ENCODE data around the gene STIMATE. TPM values are rescaled to one million over a fixed set of nuclear protein-coding genes. Genes with fewer than 3 reads are reported as not detected.
A peak's percentile ranks its signal among the peaks of the same experiment; 100 is the strongest.

The STIMATE gene
- polyA plus RNA-seq, 1 donor, result 5.9 TPM

DNA sequence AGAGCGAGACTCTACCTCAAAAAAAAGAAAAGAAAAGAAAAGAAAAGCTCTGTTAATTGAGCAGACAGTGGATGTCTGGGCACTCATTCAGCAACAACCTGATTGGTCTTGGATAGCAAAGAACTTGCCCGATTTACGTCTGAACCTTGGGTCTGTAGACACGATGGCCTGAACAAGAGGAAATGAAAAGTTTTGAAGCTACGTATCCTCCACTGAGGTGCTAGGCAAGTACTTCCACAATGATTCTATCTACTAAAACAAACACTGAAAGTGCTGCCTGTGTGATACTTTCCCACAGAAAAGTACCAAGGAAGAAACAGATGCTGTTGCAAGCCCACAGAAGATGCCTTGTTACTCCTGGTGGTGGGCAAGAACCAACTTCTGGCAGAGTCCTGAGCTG, 40.7 kb downstream of the STIMATE start:
- DNase-seq, result no peak
- WGBS (ENCODE audit: insufficient coverage, low lambda C conversion rate), result 100% methylated on average over 1 of the region's 5 CpGs
- no peaks in the 10 kb centered on the region for H3K27me3 ChIP-seq (ENCODE audit: control insufficient read depth, insufficient read depth, low read length)
- no peak overlapping the region for H3K27ac ChIP-seq (ENCODE audit: low read length)
- H3K36me3 ChIP-seq (ENCODE audit: control insufficient read depth, insufficient read depth, low read length), result peaks cover 7% of the 10 kb centered on the region
- H3K9me3 ChIP-seq (ENCODE audit: control insufficient read depth, low read depth, low read length), result no peaks in the 10 kb centered on the region
- H3K4me1 ChIP-seq (ENCODE audit: control insufficient read depth, insufficient read depth, low read length), result no peaks in the 10 kb centered on the region
- no peak overlapping the region for H3K4me3 ChIP-seq (ENCODE audit: low read length)

DNA sequence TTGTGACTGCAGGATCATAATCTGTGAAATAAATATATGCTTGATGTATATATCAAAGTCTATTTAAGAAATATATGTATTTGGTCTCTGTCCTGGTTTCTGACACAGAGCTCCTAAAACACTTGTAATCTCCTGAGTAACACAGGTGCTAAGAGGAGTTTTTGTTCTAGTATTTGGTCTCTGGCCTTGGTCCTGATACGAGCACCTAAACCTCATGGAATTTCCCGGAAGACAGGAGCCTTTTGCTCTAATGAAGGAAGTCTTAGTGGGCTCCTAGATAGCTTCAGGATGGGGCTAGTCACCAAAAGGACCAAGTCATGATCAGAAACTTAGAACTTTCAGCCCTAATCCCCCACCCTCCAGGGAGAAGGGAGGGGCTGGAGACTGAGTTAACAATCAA, 43.3 kb downstream of the STIMATE start:
- DNase-seq, result no peak
- H3K36me3 ChIP-seq (ENCODE audit: control insufficient read depth, insufficient read depth, low read length), result peaks cover 18% of the 10 kb centered on the region
- H3K27ac ChIP-seq (ENCODE audit: low read length), result no peak overlapping the region
- no peaks in the 10 kb centered on the region for H3K27me3 ChIP-seq (ENCODE audit: control insufficient read depth, insufficient read depth, low read length)
- H3K9me3 ChIP-seq (ENCODE audit: control insufficient read depth, low read depth, low read length), result no peaks in the 10 kb centered on the region
- WGBS (ENCODE audit: insufficient coverage, low lambda C conversion rate), result no CpG with 5 or more reads among the region's 2 CpGs
- H3K4me3 ChIP-seq (ENCODE audit: low read length), result no peak overlapping the region
- H3K4me1 ChIP-seq (ENCODE audit: control insufficient read depth, insufficient read depth, low read length), result no peaks in the 10 kb centered on the region

DNA sequence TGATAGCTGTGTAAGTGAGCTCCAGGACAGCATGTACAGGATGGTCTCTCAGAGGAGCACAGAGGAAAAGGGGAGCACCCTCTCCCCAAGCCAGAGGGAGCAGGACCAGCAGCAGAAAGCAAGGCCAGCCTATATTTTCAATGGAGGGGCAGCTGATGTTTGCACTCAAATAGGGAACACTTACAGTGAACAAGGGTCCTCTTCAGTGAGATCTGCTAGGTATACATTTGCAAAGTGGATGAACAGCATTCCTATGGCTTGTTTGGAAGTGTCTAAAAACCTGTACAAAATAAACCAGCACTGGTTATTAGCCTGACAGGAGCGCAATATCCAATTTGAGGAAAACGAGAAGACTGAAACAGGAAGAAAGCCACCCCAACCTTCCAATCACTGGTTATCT, 44.9 kb downstream of the STIMATE start:
- Histone ChIP-seq H3K36me3 (ENCODE audit: control insufficient read depth, insufficient read depth, low read length) (peaks cover 31% of the 10 kb centered on the region), H3K27me3 (ENCODE audit: control insufficient read depth, insufficient read depth, low read length) (no peaks in the 10 kb centered on the region), H3K9me3 (ENCODE audit: control insufficient read depth, low read depth, low read length) (no peaks in the 10 kb centered on the region), H3K4me3 (ENCODE audit: low read length) (no peak overlapping the region), H3K27ac (ENCODE audit: low read length) (no peak overlapping the region), H3K4me1 (ENCODE audit: control insufficient read depth, insufficient read depth, low read length) (no peaks in the 10 kb centered on the region)
- DNase-seq, result no peak
- no CpG with 5 or more reads among the region's 2 CpGs for WGBS (ENCODE audit: insufficient coverage, low lambda C conversion rate)

DNA sequence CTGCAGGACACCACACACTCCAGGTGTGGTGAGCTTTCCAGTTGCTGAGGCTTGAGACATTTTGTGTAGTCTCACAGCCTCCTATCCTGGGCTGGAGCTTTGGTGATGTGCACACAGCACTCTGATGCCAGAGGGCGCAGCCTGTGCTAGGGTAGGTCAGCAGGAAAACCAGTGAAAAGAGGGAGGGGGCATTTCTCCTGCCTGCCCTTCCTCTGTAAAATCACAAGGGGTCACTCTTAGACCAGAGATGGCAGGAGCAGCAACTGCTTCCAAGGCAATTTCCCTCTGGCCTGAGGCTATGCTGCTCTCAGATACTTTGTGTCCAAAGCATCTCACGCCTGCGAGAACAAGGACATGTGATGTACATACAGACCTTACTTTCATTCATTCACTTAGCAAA, 46.0 kb downstream of the STIMATE start:
- Histone ChIP-seq H3K27me3 (ENCODE audit: control insufficient read depth, insufficient read depth, low read length) (no peaks in the 10 kb centered on the region), H3K4me3 (ENCODE audit: low read length) (no peak overlapping the region), H3K27ac (ENCODE audit: low read length) (no peak overlapping the region), H3K4me1 (ENCODE audit: control insufficient read depth, insufficient read depth, low read length) (no peaks in the 10 kb centered on the region), H3K36me3 (ENCODE audit: control insufficient read depth, insufficient read depth, low read length) (peaks cover 35% of the 10 kb centered on the region), H3K9me3 (ENCODE audit: control insufficient read depth, low read depth, low read length) (no peaks in the 10 kb centered on the region)
- DNase-seq, result peak in 1 of 2 donors; percentile 42
- no CpG with 5 or more reads among the region's 3 CpGs for WGBS (ENCODE audit: insufficient coverage, low lambda C conversion rate)

DNA sequence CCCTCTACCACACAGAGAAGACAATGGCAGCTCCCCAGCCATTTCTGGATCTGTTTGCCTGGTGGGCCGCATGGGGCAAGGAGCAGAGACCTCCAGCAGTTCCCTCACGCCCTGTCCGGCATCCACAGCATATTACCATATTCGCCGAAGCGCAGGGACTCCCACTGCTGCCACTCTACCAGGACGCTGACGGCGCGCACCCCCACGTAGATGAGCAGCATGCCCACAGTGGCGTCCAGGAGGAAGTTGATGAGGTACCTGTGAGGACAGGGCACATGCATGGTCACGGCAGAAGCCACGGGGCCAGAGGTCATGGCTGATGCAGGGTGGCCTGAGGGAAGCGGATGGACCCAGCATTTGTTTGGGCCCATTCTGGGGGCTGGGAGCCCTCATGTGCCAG, 47.7 kb downstream of the STIMATE start:
- Histone ChIP-seq H3K4me1 (ENCODE audit: control insufficient read depth, insufficient read depth, low read length) (no peaks in the 10 kb centered on the region), H3K36me3 (ENCODE audit: control insufficient read depth, insufficient read depth, low read length) (peaks cover 35% of the 10 kb centered on the region), H3K4me3 (ENCODE audit: low read length) (no peak overlapping the region), H3K9me3 (ENCODE audit: control insufficient read depth, low read depth, low read length) (no peaks in the 10 kb centered on the region), H3K27me3 (ENCODE audit: control insufficient read depth, insufficient read depth, low read length) (no peaks in the 10 kb centered on the region), H3K27ac (ENCODE audit: low read length) (no peak overlapping the region)
- no peak for DNase-seq
- no CpG with 5 or more reads among the region's 15 CpGs for WGBS (ENCODE audit: insufficient coverage, low lambda C conversion rate)

DNA sequence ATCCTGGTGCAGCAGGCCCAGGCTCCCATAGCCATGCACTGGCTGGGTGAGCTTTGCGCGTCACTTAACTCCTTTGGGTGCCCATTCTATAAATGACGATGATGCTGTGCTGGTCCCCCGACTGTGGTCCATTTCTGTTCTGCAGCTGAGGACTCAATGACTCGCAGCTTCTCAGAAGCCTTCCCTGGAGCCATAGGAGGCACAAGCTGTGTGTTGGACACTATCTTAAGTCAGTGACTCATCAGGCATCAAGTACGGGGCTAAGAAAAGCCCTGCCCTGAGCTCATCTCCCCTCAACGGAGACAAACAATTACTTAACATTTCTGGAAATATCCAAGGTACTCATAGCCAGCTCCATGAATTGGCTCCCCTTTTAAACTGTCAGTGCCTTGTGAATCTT, 48.7 kb downstream of the STIMATE start:
- H3K27me3 ChIP-seq (ENCODE audit: control insufficient read depth, insufficient read depth, low read length), result no peaks in the 10 kb centered on the region
- H3K36me3 ChIP-seq (ENCODE audit: control insufficient read depth, insufficient read depth, low read length), result peaks cover 35% of the 10 kb centered on the region
- H3K9me3 ChIP-seq (ENCODE audit: control insufficient read depth, low read depth, low read length), result no peaks in the 10 kb centered on the region
- no CpG with 5 or more reads among the region's 7 CpGs for WGBS (ENCODE audit: insufficient coverage, low lambda C conversion rate)
- no peak for DNase-seq
- H3K27ac ChIP-seq (ENCODE audit: low read length), result no peak overlapping the region
- H3K4me3 ChIP-seq (ENCODE audit: low read length), result no peak overlapping the region
- no peaks in the 10 kb centered on the region for H3K4me1 ChIP-seq (ENCODE audit: control insufficient read depth, insufficient read depth, low read length)

DNA sequence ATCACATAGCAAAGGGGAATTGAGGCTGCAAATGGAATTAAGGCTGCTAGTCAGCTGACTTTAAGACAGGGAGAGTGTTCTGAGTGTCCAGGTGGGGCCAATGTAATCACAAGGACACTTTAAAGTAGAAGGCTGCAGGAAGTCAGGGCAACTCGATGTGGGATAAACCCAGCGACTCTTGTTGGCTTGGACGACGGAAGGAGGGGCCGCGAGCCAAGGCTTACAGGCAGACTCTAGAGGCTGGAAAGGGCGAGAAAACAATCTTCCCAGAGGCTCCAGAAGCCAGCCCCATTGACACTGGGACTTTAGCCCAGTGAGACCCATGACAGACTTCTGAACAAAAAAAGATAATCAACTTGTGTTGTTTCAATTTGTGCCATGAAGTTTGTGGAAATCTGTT, 49.6 kb downstream of the STIMATE start:
- H3K9me3 ChIP-seq (ENCODE audit: control insufficient read depth, low read depth, low read length), result no peaks in the 10 kb centered on the region
- peaks cover 37% of the 10 kb centered on the region for H3K36me3 ChIP-seq (ENCODE audit: control insufficient read depth, insufficient read depth, low read length)
- no CpG with 5 or more reads among the region's 7 CpGs for WGBS (ENCODE audit: insufficient coverage, low lambda C conversion rate)
- DNase-seq, result no peak
- H3K27ac ChIP-seq (ENCODE audit: low read length), result no peak overlapping the region
- H3K27me3 ChIP-seq (ENCODE audit: control insufficient read depth, insufficient read depth, low read length), result no peaks in the 10 kb centered on the region
- no peaks in the 10 kb centered on the region for H3K4me1 ChIP-seq (ENCODE audit: control insufficient read depth, insufficient read depth, low read length)
- no peak overlapping the region for H3K4me3 ChIP-seq (ENCODE audit: low read length)

DNA sequence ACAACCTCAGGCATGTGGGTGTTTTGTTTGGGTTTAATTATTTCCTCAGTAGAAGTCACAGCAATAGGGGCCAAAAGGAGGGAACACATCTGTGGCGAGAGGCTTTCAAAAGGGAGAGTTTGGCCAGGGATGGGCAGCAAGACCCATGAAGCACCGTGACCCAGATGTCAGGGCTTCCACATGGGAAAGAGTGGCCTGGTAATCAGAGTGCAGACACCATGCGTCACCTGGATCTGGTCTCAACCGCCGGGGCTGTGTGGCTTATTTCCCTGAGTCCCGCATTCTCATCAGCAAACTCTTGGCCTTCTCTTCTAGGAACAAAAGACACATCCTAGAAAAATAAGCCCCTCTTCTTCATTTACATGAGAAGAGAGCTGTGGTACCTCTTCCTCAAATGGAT, 50.1 kb downstream of the STIMATE start:
- Histone ChIP-seq H3K27me3 (ENCODE audit: control insufficient read depth, insufficient read depth, low read length) (no peaks in the 10 kb centered on the region), H3K4me1 (ENCODE audit: control insufficient read depth, insufficient read depth, low read length) (no peaks in the 10 kb centered on the region), H3K27ac (ENCODE audit: low read length) (no peak overlapping the region), H3K4me3 (ENCODE audit: low read length) (no peak overlapping the region), H3K9me3 (ENCODE audit: control insufficient read depth, low read depth, low read length) (no peaks in the 10 kb centered on the region), H3K36me3 (ENCODE audit: control insufficient read depth, insufficient read depth, low read length) (peaks cover 38% of the 10 kb centered on the region)
- WGBS (ENCODE audit: insufficient coverage, low lambda C conversion rate), result no CpG with 5 or more reads among the region's 6 CpGs
- DNase-seq, result no peak

DNA sequence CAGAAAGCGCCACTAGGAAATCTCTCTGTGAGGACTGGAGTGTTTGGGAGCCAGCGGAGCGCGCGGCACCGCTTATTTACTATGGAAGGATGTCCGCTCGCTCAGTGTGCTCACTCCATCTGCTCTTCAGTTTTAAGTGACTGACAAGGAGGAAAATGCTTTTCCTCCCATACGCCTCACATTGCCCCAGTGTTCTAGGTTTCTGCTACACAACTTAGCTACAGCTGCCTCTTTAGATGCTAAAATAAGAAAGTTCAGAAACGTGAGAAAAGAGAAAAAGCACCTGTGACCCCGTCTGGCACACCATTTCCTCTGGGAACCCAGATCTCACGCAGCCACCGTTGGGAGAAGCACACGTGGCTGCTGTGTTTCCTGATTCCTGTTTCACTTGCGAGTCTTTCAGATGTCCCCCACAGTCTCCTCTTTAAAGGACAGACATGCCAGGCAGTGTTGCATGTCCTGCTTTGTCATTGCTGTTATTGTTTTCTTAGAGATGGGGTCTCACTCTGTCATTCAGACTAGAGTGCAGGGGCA, 50.8 kb downstream of the STIMATE start:
- H3K36me3 ChIP-seq (ENCODE audit: control insufficient read depth, insufficient read depth, low read length), result peaks cover 35% of the 10 kb centered on the region
- WGBS (ENCODE audit: insufficient coverage, low lambda C conversion rate), result no CpG with 5 or more reads among the region's 15 CpGs

DNA sequence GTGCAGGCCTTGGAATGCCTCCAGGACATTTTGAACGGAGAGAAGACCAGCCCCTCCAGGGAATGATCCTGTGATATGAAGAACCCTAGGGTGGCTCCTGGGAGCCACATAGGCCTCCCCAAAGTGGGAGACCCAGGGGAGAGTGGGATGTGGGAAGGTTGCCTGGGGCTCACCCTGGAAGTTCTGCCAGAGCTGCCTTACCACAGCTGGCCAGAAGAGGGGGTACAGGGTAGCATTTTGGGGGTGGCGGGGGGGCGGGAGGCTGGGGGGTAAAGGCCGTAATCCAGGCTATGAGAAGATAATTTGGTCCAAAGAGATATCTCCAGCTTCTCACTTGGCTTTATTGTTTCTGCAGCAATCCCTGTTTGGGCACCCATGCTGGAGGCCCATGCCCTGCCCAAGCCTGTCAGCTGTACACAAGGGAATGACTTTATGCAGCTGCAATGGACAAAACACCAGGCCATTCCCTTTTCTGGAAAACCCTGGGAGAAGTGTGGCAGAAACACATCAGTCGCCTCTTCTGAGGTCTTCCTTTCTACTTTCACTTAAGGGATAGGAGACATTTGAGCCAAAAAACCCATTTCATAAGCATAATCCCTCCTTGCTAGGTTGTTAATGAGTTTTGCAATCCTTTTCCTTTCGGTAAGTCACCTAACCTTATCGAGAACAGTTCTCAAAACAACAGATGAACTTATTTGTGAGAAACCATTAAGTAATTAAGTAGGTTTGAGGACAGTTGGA, 51.5 kb downstream of the STIMATE start:
- WGBS (ENCODE audit: insufficient coverage, low lambda C conversion rate), result no CpG with 5 or more reads among the region's 7 CpGs
- Histone ChIP-seq H3K4me3 (ENCODE audit: low read length) (no peak overlapping the region), H3K27me3 (ENCODE audit: control insufficient read depth, insufficient read depth, low read length) (no peaks in the 10 kb centered on the region), H3K4me1 (ENCODE audit: control insufficient read depth, insufficient read depth, low read length) (no peaks in the 10 kb centered on the region), H3K27ac (ENCODE audit: low read length) (no peak overlapping the region), H3K9me3 (ENCODE audit: control insufficient read depth, low read depth, low read length) (no peaks in the 10 kb centered on the region), H3K36me3 (ENCODE audit: control insufficient read depth, insufficient read depth, low read length) (peaks cover 31% of the 10 kb centered on the region)
- DNase-seq, result no peak

More for the DNA sequence above, 50.8 kb downstream of the STIMATE start:
- Histone ChIP-seq H3K4me1 (ENCODE audit: control insufficient read depth, insufficient read depth, low read length) (no peaks in the 10 kb centered on the region), H3K9me3 (ENCODE audit: control insufficient read depth, low read depth, low read length) (no peaks in the 10 kb centered on the region), H3K4me3 (ENCODE audit: low read length) (no peak overlapping the region), H3K27ac (ENCODE audit: low read length) (no peak overlapping the region), H3K27me3 (ENCODE audit: control insufficient read depth, insufficient read depth, low read length) (no peaks in the 10 kb centered on the region)
- DNase-seq, result no peak

DNA sequence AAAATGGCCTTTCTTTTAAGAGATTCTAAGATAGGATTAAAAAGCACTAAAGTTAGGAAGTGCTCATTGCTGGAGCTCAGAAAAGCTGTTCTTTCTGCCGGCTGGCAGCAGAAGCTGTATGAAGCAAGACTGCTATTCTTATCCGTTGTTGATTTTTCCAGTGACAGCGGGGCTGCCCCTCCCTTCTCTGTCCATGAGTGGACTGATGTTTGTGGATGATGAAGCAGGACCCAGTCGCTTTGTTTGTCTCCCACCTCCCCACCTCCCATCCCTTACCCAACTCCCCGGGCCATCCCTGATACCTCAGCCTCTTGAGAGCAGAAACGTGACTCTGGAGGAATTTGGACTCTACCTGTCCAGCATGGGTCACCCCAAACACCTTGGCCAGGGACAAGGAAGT, 52.2 kb downstream of the STIMATE start:
- no peaks in the 10 kb centered on the region for H3K4me1 ChIP-seq (ENCODE audit: control insufficient read depth, insufficient read depth, low read length)

More for the DNA sequence above, 52.2 kb downstream of the STIMATE start:
- WGBS (ENCODE audit: insufficient coverage, low lambda C conversion rate), result no CpG with 5 or more reads among the region's 6 CpGs
- H3K27ac ChIP-seq (ENCODE audit: low read length), result no peak overlapping the region
- H3K27me3 ChIP-seq (ENCODE audit: control insufficient read depth, insufficient read depth, low read length), result no peaks in the 10 kb centered on the region
- peak in 1 of 2 donors; percentile 22 for DNase-seq
- H3K36me3 ChIP-seq (ENCODE audit: control insufficient read depth, insufficient read depth, low read length), result peaks cover 31% of the 10 kb centered on the region
- no peaks in the 10 kb centered on the region for H3K9me3 ChIP-seq (ENCODE audit: control insufficient read depth, low read depth, low read length)
- no peak overlapping the region for H3K4me3 ChIP-seq (ENCODE audit: low read length)
